ENCODE measurements around the gene ZFAND3.

Gene ZFAND3

GRCh38 chr6:37827603-37828265 lies 8.2 kb downstream of the ZFAND3 start:
- no peak for DNase-seq (ENCODE audit: low read depth)

- DNase-seq (ENCODE audit: low read depth): no peak
Observed at GRCh38 chr6:37830225-37830624, 10.7 kb downstream of the ZFAND3 start.

- DNase-seq (ENCODE audit: low read depth): no peak
Observed at GRCh38 chr6:37831457-37831856, 11.9 kb downstream of the ZFAND3 start.

GRCh38 chr6:37835923-37836322 lies 16.4 kb downstream of the ZFAND3 start:
- no peak for DNase-seq (ENCODE audit: low read depth)

GRCh38 chr6:37838219-37838921 lies 18.8 kb downstream of the ZFAND3 start:
- DNase-seq (ENCODE audit: low read depth): no peak

- DNase-seq (ENCODE audit: low read depth): no peak
Observed at GRCh38 chr6:37840143-37840939, 20.8 kb downstream of the ZFAND3 start.

GRCh38 chr6:37840940-37841300 lies 21.4 kb downstream of the ZFAND3 start:
- DNase-seq (ENCODE audit: low read depth): no peak

GRCh38 chr6:37845026-37845911 lies 25.7 kb downstream of the ZFAND3 start:
- DNase-seq (ENCODE audit: low read depth): no peak

- DNase-seq (ENCODE audit: low read depth): no peak
Observed at GRCh38 chr6:37845930-37846329, 26.4 kb downstream of the ZFAND3 start.

- no peak for DNase-seq (ENCODE audit: low read depth)
Observed at GRCh38 chr6:37847704-37848103, 28.2 kb downstream of the ZFAND3 start.

GRCh38 chr6:37848371-37848770 lies 28.8 kb downstream of the ZFAND3 start:
- DNase-seq (ENCODE audit: low read depth): no peak

- no peak for DNase-seq (ENCODE audit: low read depth)
Observed at GRCh38 chr6:37850260-37850659, 30.7 kb downstream of the ZFAND3 start.

- DNase-seq (ENCODE audit: low read depth): no peak
Observed at GRCh38 chr6:37850728-37851285, 31.3 kb downstream of the ZFAND3 start.

- DNase-seq (ENCODE audit: low read depth): no peak
Observed at GRCh38 chr6:37851997-37852524, 32.5 kb downstream of the ZFAND3 start.

- DNase-seq (ENCODE audit: low read depth): no peak
Observed at GRCh38 chr6:37856285-37856684, 36.8 kb downstream of the ZFAND3 start.

GRCh38 chr6:37858363-37858762 lies 38.8 kb downstream of the ZFAND3 start:
- DNase-seq (ENCODE audit: low read depth): no peak

GRCh38 chr6:37860226-37860839 lies 40.8 kb downstream of the ZFAND3 start:
- DNase-seq (ENCODE audit: low read depth): no peak

- no peak for DNase-seq (ENCODE audit: low read depth)
Observed at GRCh38 chr6:37861452-37861851, 41.9 kb downstream of the ZFAND3 start.

- no peak for DNase-seq (ENCODE audit: low read depth)
Observed at GRCh38 chr6:37862430-37862829, 42.9 kb downstream of the ZFAND3 start.

- DNase-seq (ENCODE audit: low read depth): no peak
Observed at GRCh38 chr6:37862992-37863391, 43.5 kb downstream of the ZFAND3 start.

- no peak for DNase-seq (ENCODE audit: low read depth)
Observed at GRCh38 chr6:37864250-37864649, 44.7 kb downstream of the ZFAND3 start.
